Stimulated activated CD8-positive, alpha-beta memory T cell treated with anti-CD3 and anti-CD28 coated beads, Interleukin-12 subunit alpha, Interleukin-12 subunit beta, amount 100 ng/mL, for 24 hours (primary cell): ENCODE measurements around the gene LIN7C.
A peak's percentile ranks its signal among the peaks of the same experiment; 100 is the strongest.

Source experiments
- DNase-seq: peaks from one replicate; pipeline ENCODE4 v3.0.0-alpha.2; 2020; ENCODE audit errors: extremely low read depth

Gene LIN7C

DNA sequence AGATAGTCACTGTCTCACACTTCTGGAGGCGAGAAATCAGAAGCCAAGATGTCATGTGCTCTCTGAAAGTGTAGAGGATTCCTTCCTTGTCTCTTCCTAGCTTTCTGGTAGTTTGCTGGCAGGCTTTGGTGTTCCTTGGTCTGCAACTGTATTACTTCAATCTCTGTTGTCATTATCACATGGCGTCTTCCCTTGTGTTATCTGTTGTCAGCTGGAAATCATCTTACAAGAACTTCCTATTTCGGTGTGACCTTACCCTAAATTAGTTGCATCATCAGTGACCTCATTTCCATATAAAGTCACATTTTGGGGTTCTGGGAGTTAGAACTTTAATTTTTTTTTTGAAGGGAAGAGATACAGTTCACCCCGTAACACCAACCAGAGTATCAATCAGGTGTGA, 3.3 kb upstream of the LIN7C start:
- no peak for DNase-seq

DNA sequence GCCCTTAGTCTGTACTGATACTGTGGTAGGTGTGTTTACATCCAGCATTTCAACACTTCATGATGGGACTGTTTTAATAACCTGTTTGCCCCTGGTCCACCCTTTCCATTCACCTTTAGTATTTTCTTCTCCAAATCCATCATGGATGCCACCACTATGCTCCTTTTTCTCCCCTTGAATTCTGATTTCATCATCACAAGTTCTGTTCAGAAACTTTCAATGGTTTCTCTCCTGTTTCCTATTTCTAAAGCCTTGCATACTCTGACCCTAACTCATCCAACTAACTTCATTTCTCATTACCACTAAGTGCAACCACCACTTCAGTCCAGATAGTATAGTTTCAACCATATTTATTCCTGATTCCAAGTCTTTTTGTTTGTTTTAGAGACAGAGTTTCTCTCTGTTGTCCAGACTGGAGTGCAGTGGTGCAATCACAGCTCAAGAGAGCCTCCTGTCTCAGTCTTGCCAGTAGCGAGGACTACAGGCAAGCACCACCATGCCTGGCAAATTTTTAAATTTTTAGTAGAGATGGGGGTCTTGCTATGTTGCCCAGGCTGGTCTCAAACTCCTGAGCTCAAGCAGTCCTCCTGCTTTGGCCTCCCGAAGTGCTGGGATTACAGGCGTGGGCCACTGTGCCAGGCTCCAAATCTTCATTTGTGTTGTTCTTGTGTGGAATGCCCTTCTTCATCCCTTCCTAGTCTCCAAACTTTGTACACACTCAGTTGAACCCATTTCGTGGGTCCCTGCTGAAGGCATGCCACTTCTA, 1.2 kb upstream of the LIN7C start:
- no peak for DNase-seq

DNA sequence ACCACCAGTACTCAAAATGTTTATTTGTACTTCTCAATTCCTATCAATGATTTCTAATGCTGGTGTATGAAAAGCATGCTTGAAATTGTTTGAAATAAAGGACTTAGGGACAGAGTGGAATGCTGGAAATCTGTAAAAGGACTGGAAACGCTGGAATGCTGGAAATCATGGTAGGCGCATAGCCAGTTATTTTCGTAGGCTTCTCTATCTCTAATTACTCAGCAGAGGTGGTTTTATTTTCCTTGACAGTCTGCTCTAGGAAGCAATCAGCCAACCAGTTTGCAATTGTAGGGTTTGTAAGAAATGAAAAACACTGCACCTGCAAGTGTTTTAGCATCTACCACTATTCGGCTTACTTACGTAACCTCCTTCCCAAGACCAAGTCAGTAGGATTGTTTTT, 788 bp downstream of the LIN7C start:
- DNase-seq, result no peak

DNA sequence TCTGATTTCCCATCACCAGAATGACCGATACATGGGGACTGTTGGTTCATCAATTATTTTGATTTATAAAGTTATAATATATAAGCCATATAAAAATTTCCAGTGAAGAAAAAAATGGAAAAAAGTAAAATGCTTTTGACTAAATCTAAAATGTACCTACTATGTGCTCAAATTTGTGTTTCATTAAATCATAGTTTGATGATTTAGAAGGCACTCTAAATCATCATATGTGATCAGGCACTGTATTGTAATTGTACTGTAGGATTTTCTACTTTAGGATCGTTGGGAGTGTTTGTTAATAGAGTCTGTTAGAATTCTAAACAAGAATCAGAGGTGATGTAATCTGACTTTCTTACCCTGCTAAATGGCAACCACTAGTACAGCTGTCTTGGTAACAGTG, 2.4 kb downstream of the LIN7C start:
- DNase-seq, result no peak

DNA sequence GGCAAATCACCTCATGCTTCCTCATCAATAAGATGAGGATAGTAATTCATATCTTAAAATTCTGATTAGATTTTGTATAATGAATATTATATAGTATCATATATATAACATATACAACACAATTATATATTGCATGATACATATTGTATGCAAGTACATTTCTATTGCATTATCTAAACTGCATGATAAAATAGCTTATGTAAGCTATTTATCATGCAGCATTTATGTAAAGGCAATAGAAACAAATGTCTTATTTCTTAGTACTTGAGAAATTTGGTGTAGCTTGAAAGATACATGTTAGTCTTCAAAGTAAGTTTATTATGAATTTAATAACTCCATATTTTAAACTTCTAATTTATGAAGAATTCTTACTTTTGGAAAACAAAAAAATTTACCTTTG, 5.5 kb downstream of the LIN7C start:
- no peak for DNase-seq

DNA sequence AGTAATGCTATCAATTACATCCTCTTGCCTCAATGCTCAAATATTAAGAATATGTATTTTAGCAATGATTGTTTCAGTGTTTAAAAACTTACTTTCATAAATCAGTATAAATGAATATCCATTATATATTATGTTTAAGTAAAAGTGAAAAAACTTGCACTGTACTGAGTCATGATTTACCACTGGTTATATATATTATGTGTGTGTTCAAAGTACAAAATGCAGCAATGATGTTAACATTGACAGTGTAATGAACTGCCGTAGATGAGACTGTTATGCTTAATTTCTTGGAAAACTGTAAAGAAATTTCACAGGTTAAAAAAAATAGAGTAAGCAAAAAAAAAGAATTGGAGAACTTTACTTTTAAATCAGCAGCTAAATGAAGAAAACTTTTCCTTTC, 8.7 kb downstream of the LIN7C start:
- no peak for DNase-seq

DNA sequence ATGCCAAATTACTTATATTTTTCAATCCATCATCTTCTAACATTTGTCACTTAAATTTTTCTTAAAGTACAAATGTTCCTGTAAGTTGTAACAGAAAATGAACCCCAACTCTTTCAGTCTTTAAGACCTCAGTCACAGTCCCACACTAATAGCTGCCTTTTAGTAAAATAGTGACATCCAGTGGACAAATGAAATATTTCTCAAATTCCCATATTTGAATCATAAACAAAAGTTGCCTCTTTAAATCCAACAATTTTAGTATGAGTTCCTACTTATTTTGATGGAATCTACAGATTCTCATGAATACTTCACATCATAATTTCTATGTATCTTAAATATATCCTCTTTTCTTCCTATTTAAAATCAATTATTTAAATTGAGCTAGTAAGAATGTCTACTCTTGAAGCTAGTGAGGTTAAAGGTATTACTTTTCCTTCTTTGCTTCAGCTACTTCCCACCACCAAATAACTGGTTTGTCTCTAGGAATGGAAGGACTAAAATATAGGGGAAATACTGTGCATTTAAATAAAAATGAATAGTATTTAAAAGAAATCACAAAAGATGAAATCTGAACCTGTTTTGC, 9.2 kb downstream of the LIN7C start:
- DNase-seq, result no peak

DNA sequence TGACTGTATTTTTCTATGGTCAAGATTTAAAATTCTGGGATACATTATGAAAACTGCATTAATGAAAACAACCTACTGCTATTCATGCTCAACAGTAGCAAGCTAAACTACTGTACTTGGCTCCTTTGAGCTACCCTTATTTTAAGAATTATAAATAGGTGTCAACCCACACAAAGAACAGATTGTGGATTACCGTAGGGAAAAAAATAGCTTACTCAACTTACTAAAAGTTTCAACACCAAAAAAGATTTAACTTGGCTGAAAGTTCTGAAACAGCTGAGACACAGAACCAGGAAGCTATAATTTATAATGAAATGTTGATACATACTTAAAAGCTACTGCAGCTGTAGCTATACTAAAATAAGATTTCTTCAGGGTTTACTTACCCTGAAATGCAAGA, 10.1 kb downstream of the LIN7C start:
- no peak for DNase-seq

DNA sequence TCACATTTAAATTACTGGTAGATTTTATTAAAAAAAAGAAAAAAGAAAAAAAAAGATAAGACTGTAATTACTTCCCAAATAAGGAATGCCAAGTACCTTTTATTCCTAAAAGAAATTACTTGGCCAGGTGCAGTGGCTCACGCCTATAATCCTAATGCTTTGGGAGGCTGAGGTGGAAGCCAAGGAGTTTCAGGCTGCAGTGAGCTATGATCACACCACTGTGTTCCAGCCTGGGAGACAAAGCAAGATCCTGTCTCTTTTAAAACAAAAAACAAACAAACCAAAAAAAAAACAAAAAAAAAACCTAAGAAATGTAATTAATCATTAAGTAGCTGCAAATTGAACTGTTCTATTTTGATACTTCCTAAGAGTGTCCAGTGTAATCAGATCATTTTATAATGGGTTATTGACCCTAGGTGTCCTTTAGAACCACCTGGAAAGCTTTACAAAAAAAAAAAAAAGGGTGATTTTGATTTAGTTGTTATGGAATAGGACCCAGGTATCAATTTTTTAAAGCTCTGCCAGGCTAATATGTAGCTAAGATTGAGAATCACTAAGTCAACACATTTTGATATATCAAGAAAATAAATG, 10.8 kb downstream of the LIN7C start:
- no peak for DNase-seq

DNA sequence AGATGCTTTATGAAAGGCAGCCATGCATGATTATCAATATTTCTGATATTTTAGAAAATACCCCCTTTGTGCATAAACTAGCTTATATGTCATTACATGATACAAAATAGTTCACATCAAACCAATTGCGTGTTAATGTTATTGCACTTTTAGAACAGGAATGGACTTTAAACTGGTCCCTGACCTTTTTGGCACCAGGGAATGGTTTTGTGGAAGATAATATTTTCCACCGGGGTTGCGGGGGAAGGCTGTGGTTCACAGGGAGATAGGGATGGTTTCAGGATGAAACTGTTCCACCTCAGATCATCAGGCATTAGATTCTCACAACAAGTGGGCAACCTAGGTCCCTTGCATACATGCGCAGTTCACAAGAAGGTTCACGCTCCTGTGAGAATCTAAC, 17.5 kb downstream of the LIN7C start:
- DNase-seq, result no peak

DNA sequence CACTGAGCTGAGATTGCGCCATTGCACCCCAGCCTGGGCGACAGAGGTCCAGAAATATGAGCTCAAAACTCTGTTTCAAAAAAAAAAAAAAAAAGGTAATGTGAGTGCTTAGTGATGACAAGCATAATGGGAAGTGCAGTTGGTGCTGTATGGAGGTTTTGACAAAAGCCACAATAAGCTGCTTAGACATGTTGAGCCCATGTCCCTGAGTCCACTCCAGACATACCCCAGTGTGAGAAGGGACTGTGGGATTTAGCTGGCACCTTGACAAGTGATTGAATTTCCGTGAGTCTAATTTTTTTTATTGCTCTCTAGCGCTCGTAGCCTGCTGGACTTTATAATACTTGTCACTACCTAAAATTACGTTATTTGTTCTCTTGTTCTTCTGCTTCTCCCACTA, 18.9 kb downstream of the LIN7C start:
- DNase-seq, result no peak

DNA sequence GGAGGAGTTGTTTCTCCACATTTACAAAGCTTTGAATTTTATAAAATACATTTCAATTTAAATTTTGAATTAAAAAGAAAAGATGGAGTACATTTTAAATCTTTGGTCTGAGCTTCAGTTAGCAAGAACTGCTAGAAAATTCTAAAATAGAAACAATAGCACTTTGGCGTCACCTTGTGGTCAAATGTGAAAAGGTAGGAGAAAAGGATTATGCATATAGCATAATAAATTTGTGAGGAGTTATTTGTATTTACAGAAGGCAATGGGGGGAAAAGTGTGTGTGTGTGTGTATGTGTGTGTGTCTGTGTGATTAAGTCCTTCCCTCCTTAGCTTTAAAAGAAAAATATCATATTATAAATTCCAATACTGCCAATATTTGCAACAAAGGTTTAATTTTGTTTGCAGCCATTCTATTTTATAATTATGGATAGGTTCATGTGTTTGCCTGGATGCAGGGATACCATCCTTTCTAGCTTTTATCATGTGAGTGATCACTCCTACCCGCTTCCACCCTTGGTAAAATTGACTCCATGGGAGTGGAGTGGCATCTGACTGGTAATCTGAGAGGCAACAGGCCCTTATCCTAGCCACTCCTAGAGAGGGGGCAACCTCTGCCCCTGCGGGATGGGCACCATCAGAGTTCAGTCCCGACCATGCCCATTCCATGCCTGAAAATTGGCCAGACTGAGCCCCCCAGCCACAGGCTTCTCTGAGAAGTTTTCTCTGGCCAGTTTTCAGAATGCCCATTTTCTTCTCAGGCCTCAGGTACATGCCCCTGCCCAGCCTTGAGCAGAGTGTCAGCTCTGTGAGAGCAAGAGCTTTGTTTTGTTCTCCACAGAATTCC, 20.4 kb downstream of the LIN7C start:
- DNase-seq, result no peak

DNA sequence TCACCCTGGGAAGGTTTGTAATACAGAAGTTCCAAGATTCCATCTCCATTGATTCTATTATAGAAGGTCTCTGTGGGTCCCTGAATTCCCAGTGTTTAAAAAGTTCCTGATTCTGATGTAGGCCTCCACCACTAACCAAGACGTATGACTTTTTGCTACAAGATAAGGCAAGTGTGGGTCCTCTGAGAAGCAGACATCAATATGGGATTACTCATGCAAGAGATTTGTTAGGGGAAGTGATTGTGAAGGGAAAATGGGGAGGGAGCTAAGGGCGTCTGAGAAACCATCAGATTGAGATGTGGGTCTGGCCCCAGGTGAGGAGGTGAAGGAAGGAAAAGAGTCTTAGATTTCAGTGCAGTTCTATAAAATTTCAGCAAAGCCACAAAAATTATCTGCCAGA, 23.8 kb downstream of the LIN7C start:
- no peak for DNase-seq

DNA sequence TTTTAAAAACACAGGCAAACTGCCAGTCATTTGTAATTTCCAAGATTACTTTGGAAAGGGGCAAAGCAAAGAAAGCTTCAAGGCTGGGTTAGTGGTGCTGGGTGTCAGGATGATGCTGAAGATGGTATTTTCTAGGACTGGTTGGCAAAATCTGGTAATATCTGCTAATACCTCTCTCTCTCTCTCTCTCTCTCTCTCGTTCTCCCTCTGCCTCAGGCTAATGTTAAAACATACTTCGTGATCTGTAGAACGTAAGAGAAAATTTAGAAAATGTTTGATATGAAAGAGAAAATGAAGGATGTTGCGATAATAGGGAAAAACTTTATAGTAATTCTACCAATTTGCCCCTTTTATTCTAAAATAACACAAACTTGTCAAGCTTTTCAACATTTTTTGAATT, 24.6 kb downstream of the LIN7C start:
- DNase-seq, result no peak

DNA sequence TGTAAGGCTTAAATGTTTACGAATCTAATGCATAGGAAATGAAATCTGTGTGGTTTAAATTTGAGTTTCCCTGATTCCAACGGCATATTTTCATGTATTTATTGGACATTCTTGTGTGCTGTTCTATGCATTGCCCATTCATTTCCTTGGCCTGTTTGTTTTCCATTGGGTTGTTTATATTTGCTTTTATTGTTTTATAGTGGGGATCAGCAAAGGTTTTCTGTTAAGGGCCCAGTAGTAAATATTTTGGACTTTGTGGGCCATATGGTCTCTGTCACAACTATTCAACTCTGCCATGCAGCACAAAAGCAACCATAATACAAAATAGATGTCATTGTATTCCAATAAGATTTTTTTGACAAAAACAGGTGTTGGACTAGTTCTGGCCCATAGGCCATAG, 28.7 kb downstream of the LIN7C start:
- DNase-seq, result no peak

DNA sequence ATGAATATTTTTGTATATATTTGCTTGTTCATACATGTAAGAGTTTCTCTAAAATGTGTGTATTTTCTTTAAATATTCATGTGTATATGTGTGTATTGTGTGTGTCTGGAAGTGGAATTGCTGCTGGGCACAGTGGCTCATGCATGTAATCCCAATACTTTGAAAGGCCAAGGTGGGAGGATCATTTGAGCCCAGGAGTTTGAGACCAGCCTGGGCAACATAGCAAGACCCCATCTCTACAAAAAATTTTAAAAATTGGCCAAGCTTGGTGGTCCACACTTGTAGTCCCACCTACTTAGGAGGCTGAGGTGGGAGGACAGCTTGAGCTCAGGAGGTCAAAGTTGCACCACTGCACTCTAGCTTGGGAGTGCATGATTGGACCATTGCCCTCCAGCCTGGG, 29.3 kb downstream of the LIN7C start:
- no peak for DNase-seq

DNA sequence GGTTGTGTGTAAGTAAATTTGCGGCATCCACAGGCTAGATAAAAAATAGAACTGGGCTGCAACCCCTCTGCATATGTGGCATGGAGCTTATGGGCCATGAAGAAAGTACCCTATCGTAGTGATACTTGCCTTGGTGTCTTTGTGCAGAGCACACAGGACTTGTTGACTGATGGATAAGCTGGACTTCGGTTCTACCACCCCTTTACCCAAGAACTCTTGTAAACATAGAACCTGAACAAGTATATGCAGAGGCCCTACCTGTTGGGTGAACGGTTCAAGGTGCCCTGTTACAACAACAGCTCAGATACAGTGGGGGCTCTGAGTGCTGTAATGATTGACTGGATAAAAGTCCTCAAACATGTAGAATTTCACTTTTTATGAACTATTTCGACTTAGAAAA, 30.9 kb downstream of the LIN7C start:
- DNase-seq, result no peak

DNA sequence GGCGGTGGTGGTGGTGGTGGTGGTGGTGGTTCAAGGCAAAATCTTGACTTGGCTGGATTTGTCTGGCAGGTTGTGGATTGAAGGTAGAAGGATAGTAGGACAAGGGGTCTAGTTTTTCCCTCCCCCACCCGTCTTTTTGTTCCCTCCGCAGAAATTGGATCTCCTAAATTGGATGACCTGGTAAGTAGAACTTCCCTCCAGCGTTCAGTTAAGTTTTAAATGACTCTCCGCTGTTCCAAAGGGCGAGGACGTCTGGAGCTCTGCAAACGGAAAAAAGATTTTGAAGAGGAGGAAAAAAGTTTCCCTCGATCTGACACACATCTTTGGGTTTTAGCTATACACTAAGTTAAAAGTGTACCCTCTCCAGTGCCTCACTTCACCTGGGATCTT, 33.6 kb downstream of the LIN7C start:
- no peak for DNase-seq

DNA sequence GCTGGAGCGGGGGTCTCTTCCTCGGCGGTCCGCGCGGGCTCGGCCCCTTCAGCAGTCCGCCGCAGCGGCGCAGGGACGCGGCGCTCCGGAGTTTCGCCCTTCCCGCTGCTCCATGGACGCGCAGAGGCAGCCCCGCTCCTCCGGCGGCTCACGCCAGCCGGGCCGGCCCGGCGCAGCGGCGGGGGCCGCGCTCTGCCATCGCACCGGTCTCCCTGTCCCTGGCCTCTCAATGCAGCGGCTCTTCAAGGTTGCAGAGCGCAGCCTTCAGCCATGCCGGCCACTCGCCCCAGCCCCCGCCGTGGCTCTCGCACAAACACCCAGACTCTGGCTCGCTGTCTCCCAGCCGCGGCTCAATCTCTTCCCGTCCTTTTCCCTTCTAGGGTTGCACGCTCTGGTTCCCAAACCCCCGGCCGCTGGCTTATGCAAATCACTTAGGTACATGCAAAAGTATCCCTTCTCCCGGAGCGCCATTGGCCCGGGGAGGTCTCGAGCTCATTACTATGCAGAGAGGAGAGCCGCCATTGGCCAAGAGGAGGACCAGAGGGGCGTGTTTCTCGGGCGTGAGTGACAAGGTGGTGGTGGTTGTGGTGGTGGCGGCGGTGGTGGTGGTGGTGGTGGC, 34.1 kb downstream of the LIN7C start, which contains the start of gene LGR4:
TSS of gene LGR4 (minus strand) at position 393 of the 619 bp plus-strand sequence. CDS start 488 bp downstream, outside the sequence.
- peak; percentile 17 for DNase-seq

DNA sequence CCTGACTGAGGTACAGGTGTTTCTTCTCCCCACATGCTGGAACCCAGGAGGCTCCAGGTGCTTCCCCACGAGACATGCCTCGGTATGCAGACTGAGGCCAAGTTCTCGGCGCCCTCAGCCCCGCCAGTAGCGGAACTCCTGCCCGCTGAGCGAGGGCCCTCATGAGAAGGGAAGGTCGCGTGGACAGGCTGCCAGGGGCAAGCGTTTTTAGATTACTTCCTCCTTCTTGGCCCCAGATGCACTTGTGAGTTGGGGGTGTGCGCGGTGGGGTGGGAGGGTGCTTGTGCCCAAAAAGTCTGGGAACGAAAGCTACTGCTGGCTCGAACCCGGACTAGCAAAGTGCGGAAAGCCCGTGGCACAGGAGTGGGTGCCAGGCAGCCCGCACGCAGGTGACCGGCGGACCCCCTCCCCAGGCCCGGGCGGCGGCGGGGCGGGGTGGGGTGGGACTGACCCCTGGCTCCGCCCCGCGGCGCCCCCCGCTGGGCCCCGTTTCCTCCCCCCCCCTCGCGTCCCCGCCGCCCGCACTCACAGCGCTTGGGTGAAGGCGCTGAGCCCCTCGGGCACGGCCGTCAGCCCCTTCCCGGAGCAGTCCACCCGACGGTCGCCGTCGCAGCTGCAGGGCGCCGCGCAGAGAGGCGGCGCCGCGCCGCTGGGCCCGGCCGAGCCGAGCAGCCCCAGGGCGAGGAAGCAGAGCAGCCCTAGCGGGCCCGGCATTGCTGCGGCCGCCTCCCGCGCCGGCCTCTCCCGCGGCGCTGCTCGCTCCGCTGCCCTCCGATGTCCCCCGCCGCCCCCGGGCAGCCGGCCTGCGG, 34.8 kb downstream of the LIN7C start:
- DNase-seq, result no peak
